ENCODE data around the gene NFE2. TPM values are rescaled to one million over a fixed set of nuclear protein-coding genes. Genes with fewer than 3 reads are reported as not detected.
"Not testable (repeated sequence)": the region's sequence is repeated elsewhere in the genome, so short reads cannot be mapped to it uniquely, and the experiment has no call there.

Gene NFE2
- total RNA-seq, 1 experiment from 2014 or later = 0.40 TPM

GRCh38 chr12:54286042-54287030 lies 14.5 kb downstream of the NFE2 start:
- intact Hi-C loops (cut with micrococcal nuclease) = no loop called here
- ChIA-PET POLR2A (interaction anchor here (1.1 to 2.3 kb wide), 13 partner anchors 8 to 270 kb away, joined by 3 to 19 read pairs (median 5); partner anchors contain the start of genes COPZ1 and NFE2), CTCF (interaction anchor here (0.5 to 2.1 kb wide), 21 partner anchors 13 to 540 kb away, joined by 3 to 17 read pairs (median 4); partner anchors contain the start of gene COPZ1)
- H3K4me3 Mint-ChIP-seq (ENCODE audit: unreplicated experiment) = no peak overlapping the region
- peak; percentile 41 for DNase-seq (ENCODE audit: unreplicated experiment)
- no TSS peak for BruUV-seq (replicated peaks)
- H3K27me3 Mint-ChIP-seq (ENCODE audit: insufficient read depth, unreplicated experiment) = no peaks in the 10 kb centered on the region
- peaks cover 38% of the 10 kb centered on the region for H3K4me1 Mint-ChIP-seq (ENCODE audit: insufficient read depth, unreplicated experiment)
- H3K9me3 Mint-ChIP-seq (ENCODE audit: unreplicated experiment) = no peaks in the 10 kb centered on the region
- peaks cover 8% of the 10 kb centered on the region for H3K36me3 Mint-ChIP-seq (ENCODE audit: insufficient read depth, unreplicated experiment)
- H3K27ac Mint-ChIP-seq (ENCODE audit: low read depth, unreplicated experiment) = no peak overlapping the region
- TF ChIP-seq CTCF (IDR thresholded peaks at IDR 0.05; ENCODE audit: unreplicated experiment) = no peak

GRCh38 chr12:54285150-54286041 lies 15.4 kb downstream of the NFE2 start:
- Mint-ChIP-seq H3K4me3 (ENCODE audit: unreplicated experiment) (no peak overlapping the region), H3K4me1 (ENCODE audit: insufficient read depth, unreplicated experiment) (peaks cover 38% of the 10 kb centered on the region), H3K27me3 (ENCODE audit: insufficient read depth, unreplicated experiment) (no peaks in the 10 kb centered on the region), H3K9me3 (ENCODE audit: unreplicated experiment) (no peaks in the 10 kb centered on the region), H3K36me3 (ENCODE audit: insufficient read depth, unreplicated experiment) (peaks cover 8% of the 10 kb centered on the region), H3K27ac (ENCODE audit: low read depth, unreplicated experiment) (no peak overlapping the region)
- CTCF ChIA-PET = interaction anchor here (0.6 to 2.8 kb wide), 14 partner anchors 14 to 112 kb away, joined by 3 to 21 read pairs (median 4); partner anchors contain the start of gene COPZ1
- no TSS peak for BruUV-seq (replicated peaks)
- POLR2A ChIA-PET = interaction anchor here (0.9 to 3.2 kb wide), 12 partner anchors 7 to 74 kb away, joined by 3 to 19 read pairs (median 6); partner anchors contain the start of genes COPZ1 and NFE2
- DNase-seq (ENCODE audit: unreplicated experiment) = no peak
- intact Hi-C loops (cut with micrococcal nuclease) = no loop called here
- peak; percentile 5 for TF ChIP-seq CTCF (IDR thresholded peaks at IDR 0.05; ENCODE audit: unreplicated experiment)

- BruUV-seq (replicated peaks) = TSS peak; percentile 8
- H3K4me3 Mint-ChIP-seq (ENCODE audit: unreplicated experiment); H3K27me3 Mint-ChIP-seq (ENCODE audit: insufficient read depth, unreplicated experiment); H3K36me3 Mint-ChIP-seq (ENCODE audit: insufficient read depth, unreplicated experiment); DNase-seq (ENCODE audit: unreplicated experiment); H3K9me3 Mint-ChIP-seq (ENCODE audit: unreplicated experiment); intact Hi-C loops (cut with micrococcal nuclease): not testable (repeated sequence)
- POLR2A ChIA-PET = interaction anchor here (0.5 to 3.2 kb wide), 14 partner anchors 9 to 1683 kb away, joined by 3 to 19 read pairs (median 4); partner anchors contain the start of genes COPZ1 and NFE2
- Mint-ChIP-seq H3K4me1 (ENCODE audit: insufficient read depth, unreplicated experiment) (peaks cover 38% of the 10 kb centered on the region), H3K27ac (ENCODE audit: low read depth, unreplicated experiment) (peak overlapping the region; percentile 78)
- CTCF ChIA-PET = interaction anchor here (0.9 to 2.8 kb wide), 6 partner anchors 9 to 96 kb away, joined by 3 to 21 read pairs (median 4); partner anchors contain the start of gene COPZ1
These were observed 16.6 kb downstream of the NFE2 start for GRCh38 chr12:54284070-54284780.
